Right lobe of liver (tissue), 6 donors: Measurements from ENCODE around the gene DNM3. TPM values are rescaled to one million over a fixed set of nuclear protein-coding genes. Genes with fewer than 3 reads are reported as not detected.

Experiments
- ATAC-seq, 4 donors: fragments of 200-7000 bp; cut with Tn5 transposase; one replicate each; pipeline ENCODE4 v1.9.1; 2020; ENCODE audit warnings: mild to moderate bottlenecking in 4 of 4, moderate library complexity in 4 of 4
- DNase-seq, 3 donors: peaks; one replicate each; pipeline ENCODE4 v3.0.0-alpha.2; 2020
- H3K27ac ChIP-seq, 3 donors: fragments of 200-600 bp; one replicate each; pipeline ENCODE4 v1.8.0; 2022
- H3K27me3 ChIP-seq, 2 donors: fragments of 200-600 bp; one replicate each; pipeline ENCODE4 v1.8.0; 2022
- H3K36me3 ChIP-seq, 4 donors: fragments of 200-600 bp; sonication (generic) in 1 of 4; one replicate each; pipeline versions ENCODE4 v1.5.1 to v1.8.0; 2017 to 2022; ENCODE audit warnings: control low read depth in 1 of 4
- H3K4me1 ChIP-seq, 4 donors: fragments of 200-600 bp; sonication (generic) in 1 of 4; one replicate each; pipeline versions ENCODE4 v1.5.1 to v1.8.0; 2017 to 2022; ENCODE audit warnings: control low read depth in 1 of 4
- H3K4me3 ChIP-seq, 3 donors: fragments of 200-600 bp; one replicate each; pipeline ENCODE4 v1.8.0; 2022
- H3K9me3 ChIP-seq, 4 donors: fragments of 200-600 bp; sonication (generic) in 1 of 4; one replicate each; pipeline versions ENCODE4 v1.5.1 to v1.8.0; 2017 to 2022; ENCODE audit warnings: control low read depth in 1 of 4
- POLR2A ChIP-seq: fragments of 450-650 bp; IDR thresholded peaks from one replicate; pipeline ENCODE4 v1.6.1; 2017; ENCODE audit warnings: antibody characterized with exemption, mild to moderate bottlenecking
- WGBS: methylation state at CpG from one replicate; pipeline ENCODE4 v1.1.6; 2018; ENCODE audit warnings: low coverage, low lambda C conversion rate; ENCODE audit not compliant: insufficient coverage; ENCODE audit errors: missing lambda C conversion rate; 5-methylcytosine and 5-hydroxymethylcytosine counted together
- intact Hi-C, 2 donors: fragments of 100-400 bp; cut with DNase I; formaldehyde crosslinking; loops; one replicate each; pipeline versions ENCODE4 v1.11.2 to v1.14.1; 2022
- total RNA-seq, 6 experiments: library from RNA; depleted of rRNA in 2 of 6; stranded (reverse); fragments of >200 nt in 2 of 6; fragmentation: NEBNext Ultra II Directional in 3 of 6; extraction: Animal tissue kit (Norgen Biotek cat#: 25700) in 3 of 6; gene quantifications; one replicate each; pipeline versions ENCODE4 v1.1.0 to v1.2.4, GENCODE V29; 2016 to 2023
- TF ChIP-seq, protein P1 (sequence below), 4 donors: fragments of 200-600 bp in 3 of 4; fragments of 450-650 bp in 1 of 4; IDR thresholded peaks; one replicate each; pipeline versions ENCODE4 v1.5.1 to v1.8.0; 2016 to 2022; ENCODE audit warnings: antibody characterized with exemption in 4 of 4, mild to moderate bottlenecking in 2 of 4
- donor health status: DM: no; HTN: yes; CAD: no.
- donor health status: DM: no; HTN: no; CAD: no.
- donor health status: DM: no; HTN: no; CAD: no.
- donor health status: DM: no; HTN: yes; CAD: no.
- donor health status: DM: no; HTN: yes; CAD: no.

Gene DNM3
- total RNA-seq, 6 experiments from 2014 or later = 0.29 to 0.92 (median 0.43) TPM

- WGBS = 58% methylated on average over 1 of the region's 1 CpG
- H3K27me3 ChIP-seq = no peaks in the 10 kb centered on the region
- no peak for DNase-seq
Observed at GRCh38 chr1:172277275-172277674, 436.0 kb downstream of the DNM3 start.

GRCh38 chr1:172277989-172278388, 436.7 kb downstream of the DNM3 start:
- intact Hi-C loops = no loop called here
- no peak for TF ChIP-seq POLR2A
- TF ChIP-seq, protein P1, sequence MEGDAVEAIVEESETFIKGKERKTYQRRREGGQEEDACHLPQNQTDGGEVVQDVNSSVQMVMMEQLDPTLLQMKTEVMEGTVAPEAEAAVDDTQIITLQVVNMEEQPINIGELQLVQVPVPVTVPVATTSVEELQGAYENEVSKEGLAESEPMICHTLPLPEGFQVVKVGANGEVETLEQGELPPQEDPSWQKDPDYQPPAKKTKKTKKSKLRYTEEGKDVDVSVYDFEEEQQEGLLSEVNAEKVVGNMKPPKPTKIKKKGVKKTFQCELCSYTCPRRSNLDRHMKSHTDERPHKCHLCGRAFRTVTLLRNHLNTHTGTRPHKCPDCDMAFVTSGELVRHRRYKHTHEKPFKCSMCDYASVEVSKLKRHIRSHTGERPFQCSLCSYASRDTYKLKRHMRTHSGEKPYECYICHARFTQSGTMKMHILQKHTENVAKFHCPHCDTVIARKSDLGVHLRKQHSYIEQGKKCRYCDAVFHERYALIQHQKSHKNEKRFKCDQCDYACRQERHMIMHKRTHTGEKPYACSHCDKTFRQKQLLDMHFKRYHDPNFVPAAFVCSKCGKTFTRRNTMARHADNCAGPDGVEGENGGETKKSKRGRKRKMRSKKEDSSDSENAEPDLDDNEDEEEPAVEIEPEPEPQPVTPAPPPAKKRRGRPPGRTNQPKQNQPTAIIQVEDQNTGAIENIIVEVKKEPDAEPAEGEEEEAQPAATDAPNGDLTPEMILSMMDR (IDR thresholded peaks at IDR 0.05) = no peak
- no peak for ATAC-seq
- no peaks in the 10 kb centered on the region for H3K36me3 ChIP-seq
- H3K27ac ChIP-seq = no peak overlapping the region
- no peaks in the 10 kb centered on the region for H3K4me1 ChIP-seq
- H3K27me3 ChIP-seq = no peaks in the 10 kb centered on the region
- H3K9me3 ChIP-seq = no peaks in the 10 kb centered on the region
- 100% methylated on average over 1 of the region's 1 CpG for WGBS
- H3K4me3 ChIP-seq = no peak overlapping the region
- DNase-seq = no peak

More at GRCh38 chr1:172277275-172277674, 436.0 kb downstream of the DNM3 start:
- intact Hi-C loops = no loop called here
- H3K27ac ChIP-seq = no peak overlapping the region
- no peaks in the 10 kb centered on the region for H3K36me3 ChIP-seq
- no peak for TF ChIP-seq POLR2A
- TF ChIP-seq, protein P1 (IDR thresholded peaks at IDR 0.05) = no peak
- ATAC-seq = no peak
- no peaks in the 10 kb centered on the region for H3K9me3 ChIP-seq
- H3K4me3 ChIP-seq = no peak overlapping the region
- no peaks in the 10 kb centered on the region for H3K4me1 ChIP-seq

DNA sequence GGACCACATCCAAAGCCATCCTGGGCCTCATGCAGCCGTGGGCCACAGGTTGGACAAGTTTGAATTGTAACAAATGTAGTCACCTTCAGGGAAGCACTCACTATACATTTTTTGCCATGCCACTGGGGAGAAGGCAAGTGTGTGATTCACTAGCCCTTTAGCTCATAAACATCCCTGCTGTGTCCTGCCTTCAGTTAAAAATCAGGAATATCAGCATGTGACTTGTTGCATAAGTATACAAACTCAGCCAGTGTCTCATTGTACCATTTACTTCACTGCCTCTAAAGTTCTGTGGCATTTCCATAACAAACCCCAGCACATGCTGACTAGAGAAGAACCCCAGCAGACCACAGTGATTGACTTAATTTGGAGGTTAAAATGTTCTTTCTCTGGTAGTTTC, 437.2 kb downstream of the DNM3 start:
- WGBS = 75% methylated on average over 1 of the region's 1 CpG
- TF ChIP-seq, protein P1 (IDR thresholded peaks at IDR 0.05) = no peak
- no peak for TF ChIP-seq POLR2A
- ATAC-seq (no peak), DNase-seq (no peak)
- intact Hi-C loops = no loop called here
- H3K4me3 ChIP-seq = no peak overlapping the region
- H3K27me3 ChIP-seq = no peaks in the 10 kb centered on the region
- no peaks in the 10 kb centered on the region for H3K36me3 ChIP-seq
- H3K4me1 ChIP-seq = no peaks in the 10 kb centered on the region
- H3K9me3 ChIP-seq = no peaks in the 10 kb centered on the region
- no peak overlapping the region for H3K27ac ChIP-seq

DNA sequence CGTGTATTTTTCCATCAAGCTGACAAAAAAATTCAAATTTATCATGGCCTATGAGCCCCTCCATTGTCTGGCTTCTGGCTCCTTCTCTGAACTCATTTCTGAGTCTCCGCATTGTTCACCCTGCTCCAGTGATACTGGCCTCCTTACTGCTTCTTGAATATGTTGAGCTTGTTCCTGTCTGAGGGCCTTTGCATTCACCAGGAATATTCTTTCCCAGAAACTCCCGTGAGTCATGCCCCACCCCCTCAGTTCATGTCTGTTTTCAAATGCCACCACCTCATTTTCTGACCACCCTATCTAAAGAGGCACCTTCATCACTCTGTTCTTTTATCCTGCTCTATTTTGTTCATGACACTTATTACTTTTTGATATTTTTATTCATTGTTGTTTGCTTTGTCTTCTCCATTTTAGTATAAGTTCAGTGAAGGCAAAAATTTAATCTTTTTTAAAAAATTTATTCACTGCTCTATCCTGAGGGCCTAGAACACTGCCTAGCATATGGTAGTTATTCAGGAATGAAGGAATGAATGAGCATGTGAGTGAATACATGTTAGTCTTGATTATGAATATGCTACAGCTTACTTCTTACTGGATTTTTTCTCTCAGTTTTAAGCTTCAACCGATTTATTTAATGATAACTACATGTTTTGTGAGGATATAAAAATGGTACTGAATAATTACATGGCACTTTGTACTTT, 438.8 kb downstream of the DNM3 start:
- ATAC-seq (no peak), DNase-seq (no peak)
- H3K36me3 ChIP-seq = no peaks in the 10 kb centered on the region
- intact Hi-C loops = no loop called here
- no peak overlapping the region for H3K27ac ChIP-seq
- no peak overlapping the region for H3K4me3 ChIP-seq
- no peaks in the 10 kb centered on the region for H3K27me3 ChIP-seq
- TF ChIP-seq, protein P1 (IDR thresholded peaks at IDR 0.05) = no peak
- no peak for TF ChIP-seq POLR2A
- WGBS = 73% methylated on average over 4 of the region's 4 CpGs
- H3K4me1 ChIP-seq = no peaks in the 10 kb centered on the region
- no peaks in the 10 kb centered on the region for H3K9me3 ChIP-seq
